Kidney (tissue), 14 donors: ENCODE results near the gene PCDHGA5. TPM values are rescaled to one million over a fixed set of nuclear protein-coding genes. Genes with fewer than 3 reads are reported as not detected.
A peak's percentile ranks its signal among the peaks of the same experiment; 100 is the strongest.
"Not testable (repeated sequence)": the region's sequence is repeated elsewhere in the genome, so short reads cannot be mapped to it uniquely, and the experiment has no call there.

Experiments
- DNase-seq, 5 donors: peaks; one replicate each; pipeline ENCODE4 v3.0.0-alpha.2; 2013 to 2020
- FAIRE-seq: peaks from 2 replicates; lab custom pipeline; 2012; peaks lifted over from hg19 to GRCh38; lab: Jason Lieb, UNC
- H3K27ac ChIP-seq, 2 donors: one replicate each; pipeline ENCODE4 v1.7.0; 2013; ENCODE audit warnings: low read depth in 2 of 2, low read length in 2 of 2, inconsistent platforms in 1 of 2
- H3K27me3 ChIP-seq: one replicate; pipeline ENCODE4 v1.7.1; 2013; ENCODE audit warnings: low read length, inconsistent platforms; ENCODE audit not compliant: control insufficient read depth, insufficient read depth
- H3K36me3 ChIP-seq, 3 donors: one replicate each; pipeline versions ENCODE4 v1.7.0 to v1.7.1; 2013; ENCODE audit warnings: low read length in 3 of 3, control low read depth in 1 of 3, inconsistent platforms in 1 of 3; ENCODE audit not compliant: insufficient read depth in 3 of 3, control insufficient read depth in 2 of 3
- H3K4me1 ChIP-seq, 3 donors: one replicate each; pipeline versions ENCODE4 v1.7.0 to v1.7.1; 2013; ENCODE audit warnings: low read length in 3 of 3, inconsistent platforms in 1 of 3, low read depth in 1 of 3; ENCODE audit not compliant: control insufficient read depth in 2 of 3, insufficient read depth in 2 of 3
- H3K4me3 ChIP-seq, 3 donors: one replicate each; pipeline versions ENCODE4 v1.7.0 to v1.8.1; 2013; ENCODE audit warnings: low read length in 3 of 3, control low read depth in 1 of 3, inconsistent platforms in 1 of 3
- H3K9ac ChIP-seq, 3 donors: one replicate each; pipeline versions ENCODE4 v1.7.0 to v1.7.1; 2013; ENCODE audit warnings: low read length in 3 of 3, control low read depth in 1 of 3, inconsistent platforms in 1 of 3
- H3K9me3 ChIP-seq, 3 donors: one replicate each; pipeline versions ENCODE4 v1.7.0 to v1.7.1; 2013; ENCODE audit warnings: low read length in 3 of 3, control low read depth in 1 of 3, inconsistent platforms in 1 of 3; ENCODE audit not compliant: control insufficient read depth in 2 of 3, insufficient read depth in 1 of 3
- intact Hi-C: fragments of 100-400 bp; cut with DNase I; formaldehyde crosslinking; loops from one replicate; pipeline ENCODE4 v1.11.1; 2022
- polyA plus RNA-seq: library from polyadenylated mRNA; stranded (reverse); fragments of 350-450 nt; fragmentation: Illumina TruSeq; extraction: RNeasy Lipid Tissue Mini Kit (QIAGEN cat#74804); gene quantifications from one replicate; pipeline ENCODE4 v1.2.3, GENCODE V29; 2014; ENCODE audit warnings: low read depth, low replicate concordance; ENCODE audit not compliant: insufficient read depth
- total RNA-seq: library from RNA; stranded (reverse); fragmentation: NEBNext Ultra II Directional; extraction: Animal tissue kit (Norgen Biotek cat#: 25700); gene quantifications from one replicate; pipeline ENCODE4 v1.2.1, GENCODE V29; 2021
- TF ChIP-seq, protein P1 (sequence below): IDR thresholded peaks from 3 replicates; pipeline ENCODE4 v1.5.1; 2012; ENCODE audit warnings: mild to moderate bottlenecking, moderate library complexity, borderline replicate concordance; ENCODE audit not compliant: insufficient read depth; ENCODE audit errors: extremely low read depth
- donor health status: control.
- donor health status: control.
- donor health status: control.
- donor health status: control.
- donor health status: control.
- donor health status: DM: yes; HTN: yes; CAD: no.
- donor health status: Normal renal cell carcinoma (clear cell type).

The PCDHGA5 gene
- total and polyA plus RNA-seq, 2 donors from 2014 or later = 2.8 TPM; not detected in 1

DNA sequence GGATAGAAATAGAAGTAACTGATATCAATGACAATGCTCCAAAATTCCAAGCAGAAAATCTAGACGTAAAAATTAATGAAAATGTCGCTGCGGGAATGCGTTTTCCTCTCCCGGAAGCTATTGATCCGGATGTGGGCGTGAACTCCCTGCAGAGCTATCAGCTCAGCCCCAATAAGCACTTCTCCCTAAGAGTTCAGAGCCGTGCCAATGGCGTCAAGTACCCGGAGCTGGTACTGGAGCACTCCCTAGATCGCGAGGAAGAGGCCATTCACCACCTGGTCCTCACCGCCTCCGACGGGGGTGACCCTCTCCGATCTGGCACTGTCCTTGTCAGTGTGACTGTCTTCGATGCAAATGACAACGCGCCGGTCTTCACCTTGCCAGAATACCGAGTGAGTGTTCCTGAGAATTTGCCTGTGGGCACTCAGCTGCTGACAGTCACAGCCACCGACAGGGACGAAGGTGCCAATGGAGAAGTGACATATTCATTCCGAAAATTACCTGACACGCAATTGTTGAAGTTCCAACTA is 49.6 kb downstream of the PCDHGA5 start:
- TF ChIP-seq, protein P1, sequence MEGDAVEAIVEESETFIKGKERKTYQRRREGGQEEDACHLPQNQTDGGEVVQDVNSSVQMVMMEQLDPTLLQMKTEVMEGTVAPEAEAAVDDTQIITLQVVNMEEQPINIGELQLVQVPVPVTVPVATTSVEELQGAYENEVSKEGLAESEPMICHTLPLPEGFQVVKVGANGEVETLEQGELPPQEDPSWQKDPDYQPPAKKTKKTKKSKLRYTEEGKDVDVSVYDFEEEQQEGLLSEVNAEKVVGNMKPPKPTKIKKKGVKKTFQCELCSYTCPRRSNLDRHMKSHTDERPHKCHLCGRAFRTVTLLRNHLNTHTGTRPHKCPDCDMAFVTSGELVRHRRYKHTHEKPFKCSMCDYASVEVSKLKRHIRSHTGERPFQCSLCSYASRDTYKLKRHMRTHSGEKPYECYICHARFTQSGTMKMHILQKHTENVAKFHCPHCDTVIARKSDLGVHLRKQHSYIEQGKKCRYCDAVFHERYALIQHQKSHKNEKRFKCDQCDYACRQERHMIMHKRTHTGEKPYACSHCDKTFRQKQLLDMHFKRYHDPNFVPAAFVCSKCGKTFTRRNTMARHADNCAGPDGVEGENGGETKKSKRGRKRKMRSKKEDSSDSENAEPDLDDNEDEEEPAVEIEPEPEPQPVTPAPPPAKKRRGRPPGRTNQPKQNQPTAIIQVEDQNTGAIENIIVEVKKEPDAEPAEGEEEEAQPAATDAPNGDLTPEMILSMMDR = no peak
- no peaks in the 10 kb centered on the region for H3K27me3 ChIP-seq
- no peaks in the 10 kb centered on the region for H3K36me3 ChIP-seq
- intact Hi-C loops = no loop called here
- FAIRE-seq (no peak), DNase-seq (no peak)
- no peaks in the 10 kb centered on the region for H3K4me1 ChIP-seq
- H3K9me3 ChIP-seq = peaks cover 1 to 52% (median 31%) of the 10 kb centered on the region in 3 donors
- peak overlapping the region in 2 of 3 donors; percentile 44 to 54 for H3K4me3 ChIP-seq
- no peak overlapping the region for H3K9ac ChIP-seq
- no peak overlapping the region for H3K27ac ChIP-seq

DNA sequence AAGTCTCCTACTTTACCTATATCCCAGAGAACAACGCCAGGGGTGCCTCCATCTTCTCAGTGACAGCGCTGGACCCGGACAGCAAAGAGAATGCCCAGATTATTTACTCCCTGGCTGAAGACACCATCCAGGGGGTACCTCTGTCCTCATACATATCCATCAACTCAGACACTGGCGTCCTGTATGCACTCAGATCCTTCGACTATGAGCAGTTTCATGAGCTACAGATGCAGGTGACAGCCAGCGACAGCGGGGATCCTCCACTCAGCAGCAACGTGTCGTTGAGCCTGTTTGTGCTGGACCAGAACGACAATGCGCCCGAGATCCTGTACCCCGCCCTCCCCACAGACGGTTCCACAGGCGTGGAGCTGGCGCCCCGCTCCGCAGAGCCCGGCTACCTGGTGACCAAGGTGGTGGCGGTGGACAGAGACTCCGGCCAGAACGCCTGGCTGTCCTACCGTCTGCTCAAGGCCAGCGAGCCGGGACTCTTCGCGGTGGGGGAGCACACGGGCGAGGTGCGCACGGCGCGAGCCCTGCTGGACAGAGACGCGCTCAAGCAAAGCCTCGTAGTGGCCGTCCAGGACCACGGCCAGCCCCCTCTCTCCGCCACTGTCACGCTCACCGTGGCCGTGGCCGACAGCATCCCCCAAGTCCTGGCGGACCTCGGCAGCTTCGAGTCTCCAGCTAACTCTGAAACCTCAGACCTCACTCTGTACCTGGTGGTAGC is 50.7 kb downstream of the PCDHGA5 start:
- H3K27me3 ChIP-seq, intact Hi-C loops, H3K9ac ChIP-seq, H3K4me1 ChIP-seq, H3K27ac ChIP-seq, H3K4me3 ChIP-seq, DNase-seq, FAIRE-seq, H3K36me3 ChIP-seq: not testable (repeated sequence)
- peaks cover 1 to 52% (median 30%) of the 10 kb centered on the region in 3 donors for H3K9me3 ChIP-seq

DNA sequence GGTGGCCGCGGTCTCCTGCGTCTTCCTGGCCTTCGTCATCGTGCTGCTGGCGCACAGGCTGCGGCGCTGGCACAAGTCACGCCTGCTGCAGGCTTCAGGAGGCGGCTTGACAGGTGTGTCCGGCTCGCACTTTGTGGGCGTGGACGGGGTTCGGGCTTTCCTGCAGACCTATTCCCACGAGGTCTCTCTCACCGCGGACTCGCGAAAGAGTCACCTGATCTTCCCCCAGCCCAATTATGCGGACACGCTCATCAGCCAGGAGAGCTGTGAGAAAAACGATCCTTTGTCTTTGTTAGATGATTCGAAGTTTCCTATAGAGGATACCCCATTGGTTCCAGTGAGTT is 51.3 kb downstream of the PCDHGA5 start:
- intact Hi-C loops, H3K4me1 ChIP-seq, H3K27me3 ChIP-seq, H3K4me3 ChIP-seq, FAIRE-seq, H3K36me3 ChIP-seq, DNase-seq, H3K9ac ChIP-seq, H3K27ac ChIP-seq: not testable (repeated sequence)
- peaks cover 3 to 51% (median 29%) of the 10 kb centered on the region in 3 donors for H3K9me3 ChIP-seq

Other genes with a start within 250 kb of the PCDHGA5 start
Only the 30 nearest of the 36 such genes appear.
- 2.4 TPM for gene PCDHB9, start 177.0 kb upstream of the PCDHGA5 start, total RNA-seq
- 0.47 TPM for gene PCDHB9, start 177.0 kb upstream of the PCDHGA5 start, polyA plus RNA-seq
- gene PCDHB10, start 171.8 kb upstream of the PCDHGA5 start, total RNA-seq = 2.3 TPM
- gene PCDHB10, start 171.8 kb upstream of the PCDHGA5 start, polyA plus RNA-seq = 0.73 TPM
- gene PCDHB11, start 164.5 kb upstream of the PCDHGA5 start, total RNA-seq = 4.3 TPM
- 0.47 TPM for gene PCDHB11, start 164.5 kb upstream of the PCDHGA5 start, polyA plus RNA-seq
- 2.5 TPM for gene PCDHB12, start 155.4 kb upstream of the PCDHGA5 start, total RNA-seq
- gene PCDHB12, start 155.4 kb upstream of the PCDHGA5 start, polyA plus RNA-seq = 0.77 TPM
- 5.9 TPM for gene PCDHB13, start 150.2 kb upstream of the PCDHGA5 start, total RNA-seq
- gene PCDHB13, start 150.2 kb upstream of the PCDHGA5 start, polyA plus RNA-seq = 0.86 TPM
- 6.2 TPM for gene PCDHB14, start 140.8 kb upstream of the PCDHGA5 start, total RNA-seq
- 2.0 TPM for gene PCDHB14, start 140.8 kb upstream of the PCDHGA5 start, polyA plus RNA-seq
- gene PCDHB15, start 118.8 kb upstream of the PCDHGA5 start, total RNA-seq = 6.0 TPM
- gene PCDHB15, start 118.8 kb upstream of the PCDHGA5 start, polyA plus RNA-seq = 1.8 TPM
- 0.94 TPM for gene SLC25A2, start 60.1 kb upstream of the PCDHGA5 start, total RNA-seq
- not detected for gene SLC25A2, start 60.1 kb upstream of the PCDHGA5 start, polyA plus RNA-seq
- 73.5 TPM for gene TAF7, start 43.4 kb upstream of the PCDHGA5 start, total RNA-seq
- gene TAF7, start 43.4 kb upstream of the PCDHGA5 start, polyA plus RNA-seq = 71.3 TPM
- gene PCDHGA1, start 33.6 kb upstream of the PCDHGA5 start, total RNA-seq = 0.69 TPM
- gene PCDHGA1, start 33.6 kb upstream of the PCDHGA5 start, polyA plus RNA-seq = 0.19 TPM
- 4.7 TPM for gene PCDHGA2, start 25.4 kb upstream of the PCDHGA5 start, total RNA-seq
- 0.73 TPM for gene PCDHGA2, start 25.4 kb upstream of the PCDHGA5 start, polyA plus RNA-seq
- 4.0 TPM for gene PCDHGA3, start 20.3 kb upstream of the PCDHGA5 start, total RNA-seq
- gene PCDHGA3, start 20.3 kb upstream of the PCDHGA5 start, polyA plus RNA-seq = 0.22 TPM
- gene PCDHGB1, start 14.1 kb upstream of the PCDHGA5 start, total RNA-seq = 2.9 TPM
- 0.37 TPM for gene PCDHGB1, start 14.1 kb upstream of the PCDHGA5 start, polyA plus RNA-seq
- gene PCDHGA4, start 9.1 kb upstream of the PCDHGA5 start, total RNA-seq = 3.9 TPM
- gene PCDHGA4, start 9.1 kb upstream of the PCDHGA5 start, polyA plus RNA-seq = 0.13 TPM
- gene PCDHGB2, start 4.2 kb upstream of the PCDHGA5 start, total RNA-seq = 4.0 TPM
- gene PCDHGB2, start 4.2 kb upstream of the PCDHGA5 start, polyA plus RNA-seq = not detected
- gene PCDHGB3, start 6.1 kb downstream of the PCDHGA5 start, total RNA-seq = 4.4 TPM
- 0.15 TPM for gene PCDHGB3, start 6.1 kb downstream of the PCDHGA5 start, polyA plus RNA-seq
- gene PCDHGA6, start 9.7 kb downstream of the PCDHGA5 start, total RNA-seq = 7.2 TPM
- 0.34 TPM for gene PCDHGA6, start 9.7 kb downstream of the PCDHGA5 start, polyA plus RNA-seq
- 4.1 TPM for gene PCDHGA7, start 18.6 kb downstream of the PCDHGA5 start, total RNA-seq
- 0.49 TPM for gene PCDHGA7, start 18.6 kb downstream of the PCDHGA5 start, polyA plus RNA-seq
- gene PCDHGB4, start 23.5 kb downstream of the PCDHGA5 start, total RNA-seq = 6.1 TPM
- 1.0 TPM for gene PCDHGB4, start 23.5 kb downstream of the PCDHGA5 start, polyA plus RNA-seq
- gene PCDHGA8, start 28.5 kb downstream of the PCDHGA5 start, total RNA-seq = 1.8 TPM
- gene PCDHGA8, start 28.5 kb downstream of the PCDHGA5 start, polyA plus RNA-seq = 0.09 TPM
- 12.3 TPM for gene PCDHGB5, start 33.8 kb downstream of the PCDHGA5 start, total RNA-seq
- gene PCDHGB5, start 33.8 kb downstream of the PCDHGA5 start, polyA plus RNA-seq = 0.82 TPM
- gene PCDHGA9, start 38.6 kb downstream of the PCDHGA5 start, total RNA-seq = 7.6 TPM
- 0.54 TPM for gene PCDHGA9, start 38.6 kb downstream of the PCDHGA5 start, polyA plus RNA-seq
- 7.5 TPM for gene PCDHGB6, start 43.9 kb downstream of the PCDHGA5 start, total RNA-seq
- gene PCDHGB6, start 43.9 kb downstream of the PCDHGA5 start, polyA plus RNA-seq = 0.22 TPM
- 5.1 TPM for gene PCDHGA10, start 48.8 kb downstream of the PCDHGA5 start, total RNA-seq
- 0.47 TPM for gene PCDHGA10, start 48.8 kb downstream of the PCDHGA5 start, polyA plus RNA-seq
- 15.1 TPM for gene PCDHGB7, start 53.5 kb downstream of the PCDHGA5 start, total RNA-seq
- gene PCDHGB7, start 53.5 kb downstream of the PCDHGA5 start, polyA plus RNA-seq = 1.0 TPM
- 3.6 TPM for gene PCDHGA11, start 56.9 kb downstream of the PCDHGA5 start, total RNA-seq
- 0.37 TPM for gene PCDHGA11, start 56.9 kb downstream of the PCDHGA5 start, polyA plus RNA-seq
- 4.0 TPM for gene PCDHGA12, start 66.3 kb downstream of the PCDHGA5 start, total RNA-seq
- gene PCDHGA12, start 66.3 kb downstream of the PCDHGA5 start, polyA plus RNA-seq = 0.24 TPM
- gene PCDHGC3, start 111.8 kb downstream of the PCDHGA5 start, total RNA-seq = 51.5 TPM
- gene PCDHGC3, start 111.8 kb downstream of the PCDHGA5 start, polyA plus RNA-seq = 41.0 TPM
- 1.5 TPM for gene PCDHGC4, start 120.9 kb downstream of the PCDHGA5 start, total RNA-seq
- gene PCDHGC4, start 120.9 kb downstream of the PCDHGA5 start, polyA plus RNA-seq = not detected
- gene PCDHGC5, start 124.9 kb downstream of the PCDHGA5 start, total RNA-seq = 1.4 TPM
- not detected for gene PCDHGC5, start 124.9 kb downstream of the PCDHGA5 start, polyA plus RNA-seq